ENCODE measurements around the gene PACS2.
"Not testable (repeated sequence)": the region's sequence is repeated elsewhere in the genome, so short reads cannot be mapped to it uniquely, and the experiment has no call there.

PACS2 gene

DNA sequence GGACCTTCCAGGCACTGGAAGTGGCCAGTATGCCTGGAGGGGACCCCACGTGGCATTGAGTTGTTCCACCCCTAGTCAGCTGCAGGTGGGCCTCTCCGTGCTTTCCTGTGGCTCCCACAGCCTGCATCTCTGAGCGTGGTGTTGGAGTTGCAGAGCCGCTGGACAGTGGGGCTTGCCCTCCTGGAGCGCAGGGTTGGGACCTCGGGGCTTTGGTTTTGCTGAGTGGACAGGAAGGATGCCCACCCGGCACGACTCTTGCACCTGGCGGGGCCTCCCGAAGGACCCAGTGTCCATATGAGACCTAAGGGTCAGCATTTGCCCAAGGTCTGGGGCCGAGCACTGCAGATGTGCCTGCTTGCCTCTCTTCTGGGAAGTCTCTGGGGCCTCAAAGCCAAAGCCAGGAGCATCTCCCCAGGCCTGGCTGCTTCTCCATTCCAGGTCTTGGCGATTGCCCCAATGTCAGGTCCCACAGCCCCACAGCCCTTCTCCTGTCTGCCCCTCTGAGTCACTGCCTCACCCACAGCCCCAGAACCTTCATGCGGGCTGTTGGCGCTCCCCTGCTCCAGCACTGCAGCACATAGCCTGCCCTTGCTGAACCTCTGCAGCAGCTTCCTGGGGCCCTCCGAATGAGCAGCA lies 1.5 kb downstream of the PACS2 start:
- DNase-seq (ENCODE audit: low spot score): no peak

DNA sequence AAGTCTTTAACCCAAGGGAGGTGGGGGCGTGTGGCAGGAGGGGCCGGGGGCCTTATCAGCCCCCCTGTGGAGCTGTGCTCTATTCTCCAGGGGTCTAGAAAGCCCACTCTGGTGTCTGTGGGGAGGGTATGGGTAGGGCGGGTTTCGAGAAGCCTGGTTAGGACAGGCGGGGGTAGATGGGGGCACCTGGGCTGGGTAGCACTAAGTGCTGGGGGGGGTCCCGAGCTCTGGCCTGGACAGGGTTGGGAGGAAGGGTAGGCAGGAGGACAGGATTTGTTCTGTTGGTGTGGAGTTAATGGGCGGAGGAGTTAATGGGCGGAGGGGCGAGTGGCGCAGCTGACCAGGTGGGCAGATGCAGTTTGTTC lies 2.0 kb downstream of the PACS2 start:
- DNase-seq (ENCODE audit: low spot score): no peak

DNA sequence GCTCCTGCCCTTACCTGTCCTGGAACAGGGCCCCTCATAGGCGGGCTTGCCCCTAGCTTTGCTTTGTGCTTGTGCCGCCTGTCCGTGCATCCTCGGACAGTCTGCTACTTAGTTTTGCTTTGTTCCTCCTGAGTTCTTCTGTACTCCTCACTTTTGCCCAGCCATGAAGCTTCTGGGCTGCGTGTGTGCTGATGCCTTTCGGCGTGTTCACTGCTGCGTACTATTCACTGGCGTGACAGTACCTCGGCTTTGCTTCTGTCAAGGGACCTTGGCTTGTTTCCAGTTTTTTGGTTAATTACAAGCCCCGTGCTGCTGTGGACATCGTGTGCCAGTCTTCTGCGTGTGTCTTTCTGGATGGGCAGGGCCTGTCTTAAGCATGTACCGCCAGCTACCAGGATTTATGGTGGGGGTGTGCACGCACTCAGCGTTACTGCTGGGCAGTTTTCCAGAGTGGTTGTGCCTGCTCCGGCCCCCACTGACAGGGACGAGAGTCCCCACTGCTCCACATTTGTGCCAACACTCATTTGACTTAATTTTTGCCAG lies 2.5 kb downstream of the PACS2 start:
- no peak for DNase-seq (ENCODE audit: low spot score)

DNA sequence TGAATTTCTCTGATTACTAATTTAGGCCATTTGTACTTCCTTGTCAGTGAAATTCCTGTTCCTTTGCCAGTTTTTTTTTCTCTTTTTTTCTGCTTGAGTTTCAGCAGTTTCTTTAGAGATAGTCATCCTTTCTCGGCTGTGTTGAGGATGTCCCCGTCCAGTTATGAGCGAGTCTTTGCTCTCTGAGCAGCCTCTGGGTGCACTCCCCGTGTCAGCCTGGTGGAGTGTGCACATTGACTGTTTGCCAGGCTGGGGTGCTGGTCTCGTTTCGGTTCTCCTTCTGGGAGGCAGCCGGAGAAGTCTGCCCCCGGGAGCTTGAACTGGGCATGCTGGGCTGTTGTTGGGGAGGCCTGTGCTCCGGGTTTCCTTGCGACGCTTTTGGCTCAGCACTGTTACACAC lies 3.0 kb downstream of the PACS2 start:
- peak; percentile 75 for DNase-seq (ENCODE audit: low spot score)

DNA sequence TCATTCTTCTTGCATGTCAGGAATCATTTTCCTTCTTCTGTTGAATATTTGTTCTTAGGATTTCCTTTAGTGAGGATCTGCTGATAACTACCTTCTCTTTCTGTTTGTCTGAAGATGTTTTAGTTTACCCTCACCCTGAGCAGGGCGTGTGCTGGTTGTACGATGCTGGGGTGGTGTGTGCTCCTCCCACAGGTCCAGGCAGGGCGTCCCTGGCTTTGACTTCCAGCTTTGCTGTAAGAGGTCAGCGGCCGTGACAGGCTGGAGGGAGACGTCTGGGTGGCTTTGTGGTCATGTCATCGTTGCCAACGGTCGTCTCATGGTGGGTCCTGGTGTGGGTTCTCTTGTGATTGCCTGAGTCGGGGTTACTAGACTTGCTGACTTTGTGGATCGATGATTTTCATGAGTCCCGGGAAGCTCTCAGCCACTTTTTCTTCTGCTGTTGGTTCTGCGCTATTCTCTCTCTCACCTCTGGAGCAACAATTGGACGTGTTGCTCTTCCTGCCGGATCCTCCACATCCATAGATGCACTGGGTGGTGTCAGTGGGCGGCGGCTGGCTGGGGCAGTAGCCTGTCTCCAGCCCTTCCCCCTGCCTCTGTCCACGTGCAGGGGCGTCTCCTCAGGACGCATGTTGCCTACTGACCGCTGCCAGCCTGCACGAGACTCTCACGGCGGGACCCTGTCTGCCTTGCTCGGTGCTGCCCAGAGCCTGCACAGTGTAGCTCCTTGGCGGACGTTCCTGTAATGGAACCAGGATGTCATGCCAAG lies 8.4 kb downstream of the PACS2 start:
- no peak for DNase-seq (ENCODE audit: low spot score)

DNA sequence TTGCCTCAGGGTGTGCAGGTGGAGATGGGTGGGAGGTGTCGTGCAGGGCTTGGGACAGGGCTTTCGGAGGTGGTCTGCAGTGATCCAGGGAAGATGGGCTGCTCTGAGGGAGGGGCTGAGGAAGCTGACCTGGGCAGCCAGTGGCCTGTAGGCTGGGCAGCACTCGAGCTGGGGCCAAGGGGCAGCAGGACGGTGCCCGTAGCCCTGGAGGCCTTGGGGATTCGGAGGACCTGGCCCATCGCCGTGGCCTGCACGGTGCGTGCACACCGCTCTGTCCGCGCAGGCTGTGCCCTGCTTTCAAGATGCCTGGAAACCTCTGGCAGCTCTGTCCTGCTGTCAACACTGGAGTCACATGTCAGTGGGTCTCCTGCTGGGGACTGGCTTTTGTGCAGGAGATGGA lies 9.1 kb downstream of the PACS2 start:
- DNase-seq (ENCODE audit: low spot score): no peak

DNA sequence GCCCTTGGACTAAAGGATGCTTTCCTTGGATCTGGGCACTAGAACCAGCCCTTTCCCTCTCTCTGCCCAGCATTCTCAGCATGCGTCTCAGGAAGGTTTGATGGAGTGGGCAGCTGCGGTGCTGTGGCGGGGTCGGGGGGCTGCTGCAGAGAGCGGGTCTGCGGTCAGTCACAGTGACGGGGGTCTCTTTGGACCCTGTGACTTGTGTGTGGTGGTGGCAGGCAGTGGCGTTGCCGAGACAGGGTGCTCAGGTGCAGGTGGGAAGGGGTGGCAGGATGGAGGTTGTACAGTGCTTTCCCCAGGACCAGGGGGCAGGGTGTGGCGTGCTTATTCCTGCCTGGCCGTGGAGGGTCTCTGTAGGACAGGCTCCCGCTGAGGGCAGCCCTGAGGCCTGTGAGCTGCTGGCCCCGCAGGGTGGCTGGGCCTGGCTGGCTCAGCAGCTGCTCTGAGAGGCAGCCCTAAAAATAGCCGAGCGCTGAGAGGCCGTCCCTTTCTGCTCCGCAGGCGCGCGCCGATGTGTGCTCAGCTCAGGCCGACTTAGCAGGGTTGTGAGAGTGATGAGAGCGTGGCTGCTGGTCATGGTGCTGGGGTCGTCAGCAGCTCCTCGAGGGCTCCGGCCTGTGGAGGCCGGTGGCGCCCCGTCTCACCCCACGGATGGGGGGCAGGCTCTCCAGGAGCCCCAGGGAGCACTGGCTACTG lies 9.7 kb downstream of the PACS2 start:
- no peak for DNase-seq (ENCODE audit: low spot score)

DNA sequence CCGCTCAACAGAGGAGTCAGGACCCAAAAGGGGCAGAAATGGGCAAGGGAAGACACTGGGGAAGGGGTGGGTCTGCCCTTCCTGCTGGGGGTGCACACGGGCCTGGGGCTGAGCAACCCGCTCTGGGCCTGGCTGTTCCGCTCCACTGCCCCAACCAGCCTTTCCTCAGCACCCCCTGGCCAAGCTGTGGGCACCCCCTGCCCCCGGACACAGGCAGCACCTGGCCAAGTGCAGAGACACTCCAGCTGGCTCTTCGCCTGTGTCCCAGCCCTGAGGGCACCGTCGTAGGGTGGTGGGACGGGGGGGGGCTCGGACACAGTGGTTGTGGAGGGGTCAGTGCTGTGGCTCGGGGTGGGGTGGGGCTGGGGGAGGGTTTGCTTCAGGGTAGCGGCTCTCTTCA lies 10.3 kb downstream of the PACS2 start:
- no peak for DNase-seq (ENCODE audit: low spot score)

DNA sequence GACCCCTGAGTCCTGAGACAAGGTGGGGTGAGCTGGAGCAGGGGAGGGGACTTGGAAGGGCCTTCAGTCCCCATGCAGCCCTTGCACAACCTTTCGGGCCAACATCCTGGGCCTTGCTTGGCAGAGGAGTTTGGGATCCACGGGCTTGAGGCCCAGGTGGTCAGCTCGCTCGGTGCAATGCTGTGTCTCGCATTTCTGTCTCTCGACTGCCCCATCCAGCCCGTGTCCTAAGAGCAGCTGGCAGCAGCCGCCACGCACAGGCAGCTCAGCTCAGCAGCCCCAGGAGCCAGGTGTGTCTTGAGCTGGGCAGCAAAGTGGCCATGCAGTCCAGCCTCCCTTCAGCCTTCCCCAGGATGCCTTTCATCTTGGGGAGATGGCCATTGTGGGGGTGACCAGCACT lies 10.8 kb downstream of the PACS2 start:
- no peak for DNase-seq (ENCODE audit: low spot score)

DNA sequence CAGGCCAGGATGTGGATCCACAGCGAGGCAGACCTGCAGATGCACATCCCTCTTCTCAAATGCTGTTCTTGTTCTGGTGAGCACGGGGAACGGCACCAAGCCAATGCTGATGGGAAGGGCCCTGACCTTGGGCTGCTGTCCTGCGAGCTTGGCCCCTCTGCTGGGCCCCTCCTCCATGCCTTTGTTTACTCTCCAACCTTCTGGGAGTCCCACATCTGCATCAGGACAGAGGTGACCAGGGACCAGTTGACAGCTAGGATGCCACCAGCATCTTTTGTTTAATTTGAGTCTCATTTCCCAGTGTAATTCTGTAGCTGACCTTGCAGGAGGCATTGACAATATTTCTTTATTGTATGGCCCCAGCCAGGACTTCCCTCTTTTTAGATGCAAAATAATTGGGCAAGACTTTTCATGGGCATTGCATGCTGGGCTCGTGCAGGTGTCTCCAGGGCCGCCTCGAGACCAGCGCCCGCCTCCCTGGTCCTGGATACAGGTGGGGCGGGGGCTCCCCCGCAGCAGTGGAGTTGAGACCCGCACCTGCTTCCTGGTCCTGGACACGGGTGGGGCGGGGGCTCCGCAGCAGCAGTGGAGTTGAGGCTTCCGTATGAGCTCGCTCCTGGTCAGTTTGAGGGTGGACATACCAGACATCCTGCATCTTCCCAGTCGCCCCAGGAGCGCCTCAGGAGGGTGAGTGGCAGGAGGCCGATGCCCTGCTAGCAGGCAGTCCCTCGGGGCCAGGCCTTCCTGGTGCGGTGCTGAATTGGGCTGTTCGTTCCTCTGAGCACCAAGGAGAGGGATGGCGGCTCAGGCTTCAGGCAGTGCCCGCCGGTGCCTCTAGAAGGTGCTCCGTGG lies 11.4 kb downstream of the PACS2 start:
- no peak for DNase-seq (ENCODE audit: low spot score)

DNA sequence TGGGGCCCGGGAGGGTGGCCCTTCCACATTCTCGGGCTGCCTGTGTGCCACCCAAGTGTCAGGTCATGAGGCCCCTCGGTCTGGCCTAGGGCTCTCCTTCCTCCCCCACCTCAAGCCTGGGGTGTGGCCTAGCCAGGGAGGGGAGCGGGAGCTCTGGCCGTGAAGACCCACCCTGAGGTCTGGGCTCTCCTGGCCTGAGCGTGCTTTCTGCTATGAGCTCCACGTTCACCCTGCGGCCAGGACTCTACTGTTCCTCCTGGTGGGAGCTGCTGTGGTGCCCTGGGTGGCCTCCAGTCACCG lies 12.0 kb downstream of the PACS2 start:
- no peak for DNase-seq (ENCODE audit: low spot score)

DNA sequence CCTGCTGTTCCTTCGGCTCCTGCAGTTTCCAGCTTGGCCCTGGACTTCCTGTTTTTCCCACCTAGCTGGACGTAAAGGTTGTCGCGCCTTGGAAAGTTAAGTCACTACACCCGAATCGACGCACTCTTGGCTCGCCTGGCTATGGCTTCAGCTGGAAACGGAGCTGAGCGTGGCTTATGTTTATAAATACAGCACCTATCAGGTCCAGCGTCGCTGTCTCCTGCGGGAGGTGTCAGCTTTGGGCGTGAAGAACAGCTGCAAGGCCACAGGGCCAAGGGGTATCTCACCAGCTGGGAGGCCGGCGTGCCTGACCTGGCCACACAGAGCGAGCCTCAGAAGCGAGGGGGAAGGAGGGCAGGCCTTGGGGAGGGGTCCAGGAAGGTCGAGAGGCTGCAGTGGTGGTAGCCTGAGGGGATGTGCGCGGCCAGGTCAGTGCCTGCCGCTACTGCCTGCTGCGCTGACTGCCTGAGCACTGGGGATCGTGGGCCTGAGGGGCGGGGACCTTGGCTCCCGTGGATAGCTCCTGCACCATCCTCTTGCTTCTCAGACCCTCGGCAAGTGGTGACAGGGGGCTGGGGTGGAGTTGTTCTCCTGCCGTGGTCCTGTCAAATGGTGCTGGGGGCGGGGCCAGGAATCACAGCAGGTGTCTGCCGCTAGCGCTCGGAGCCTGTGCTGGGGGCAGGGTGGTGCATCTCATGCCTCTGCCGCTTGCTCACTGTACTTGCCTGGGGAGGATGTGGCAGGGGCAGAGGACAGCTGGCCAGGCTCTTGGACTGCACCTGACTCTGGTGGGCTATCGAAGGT lies 12.5 kb downstream of the PACS2 start:
- no peak for DNase-seq (ENCODE audit: low spot score)

DNA sequence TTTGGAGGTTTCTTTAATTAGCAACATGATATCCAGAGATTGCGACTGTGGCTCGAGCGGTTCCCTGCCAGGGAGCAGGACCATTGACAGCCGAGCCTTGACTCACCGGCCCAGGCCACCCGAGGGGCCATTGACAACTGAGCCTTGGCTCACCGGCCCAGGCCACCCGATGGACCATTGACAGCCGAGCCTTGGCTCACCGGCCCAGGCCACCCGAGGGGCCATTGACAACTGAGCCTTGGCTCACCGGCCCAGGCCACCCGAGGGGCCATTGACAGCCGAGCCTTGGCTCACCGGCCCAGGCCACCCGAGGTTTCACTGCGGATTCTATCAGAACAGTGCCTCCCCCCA lies 13.1 kb downstream of the PACS2 start:
- DNase-seq (ENCODE audit: low spot score): not testable (repeated sequence)

DNA sequence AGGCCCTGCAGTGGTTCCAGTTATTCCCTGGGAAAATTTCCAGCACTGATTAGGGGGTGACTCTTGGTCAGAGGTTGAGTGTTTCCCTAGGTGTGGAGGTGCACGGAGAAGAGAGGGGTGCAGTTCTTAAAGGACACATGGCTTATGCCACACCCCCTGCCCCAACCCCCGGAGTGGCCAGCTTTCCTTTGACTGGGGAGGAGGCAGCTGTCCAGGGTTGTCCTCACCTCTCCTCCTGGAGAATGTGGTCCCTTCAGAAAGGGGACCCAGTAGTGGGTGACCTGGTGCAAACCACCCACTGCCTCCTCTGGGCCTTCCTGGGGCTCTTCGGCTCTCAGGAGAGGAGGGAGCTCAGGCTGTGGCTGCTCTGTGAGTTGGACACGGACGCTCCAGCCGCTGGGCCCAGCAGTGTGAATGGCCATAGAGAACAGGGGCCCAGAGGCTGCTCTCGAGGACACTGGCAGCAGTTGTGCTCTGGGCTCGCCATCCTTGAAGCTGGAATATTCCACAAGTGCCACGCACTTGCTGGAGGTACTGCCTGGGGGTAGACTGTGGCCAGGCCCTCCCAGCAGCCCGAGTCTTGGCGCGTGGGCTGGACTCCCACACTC lies 13.6 kb downstream of the PACS2 start:
- DNase-seq (ENCODE audit: low spot score): no peak

DNA sequence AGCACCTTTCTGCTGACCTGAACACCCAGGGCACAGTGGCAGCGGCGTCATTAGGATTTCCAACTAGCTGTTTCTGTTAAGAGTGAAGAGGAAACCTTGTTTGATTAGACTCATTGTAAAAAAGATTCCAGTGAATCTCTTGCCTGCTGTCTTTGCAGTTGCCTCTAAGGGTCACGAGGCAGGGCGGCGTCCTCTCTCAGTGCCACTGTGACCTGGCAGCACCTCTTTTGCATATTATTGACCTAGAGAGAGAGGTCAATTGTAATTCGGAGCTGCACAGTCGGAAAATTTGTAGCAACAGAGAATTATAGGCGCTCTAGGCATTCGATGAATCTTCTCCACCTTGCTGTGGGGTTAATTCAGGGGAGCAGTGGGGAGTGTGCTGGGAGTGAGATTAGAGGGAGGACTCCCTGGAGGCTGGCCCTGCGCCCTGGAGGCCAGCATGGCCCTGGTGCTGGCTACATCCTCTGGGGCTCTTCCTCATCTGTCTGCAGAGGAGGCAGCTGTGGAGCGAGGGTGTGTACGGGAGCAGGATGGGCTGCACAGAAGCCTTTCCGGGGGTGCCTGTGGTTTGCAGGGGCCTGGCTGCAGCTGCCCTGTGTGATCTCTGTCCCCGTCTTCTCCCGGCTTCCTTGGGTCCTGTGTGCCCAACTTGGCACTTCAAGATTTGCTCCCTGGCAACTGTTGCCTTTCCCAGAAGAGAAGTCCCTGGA lies 14.3 kb downstream of the PACS2 start:
- no peak for DNase-seq (ENCODE audit: low spot score)

DNA sequence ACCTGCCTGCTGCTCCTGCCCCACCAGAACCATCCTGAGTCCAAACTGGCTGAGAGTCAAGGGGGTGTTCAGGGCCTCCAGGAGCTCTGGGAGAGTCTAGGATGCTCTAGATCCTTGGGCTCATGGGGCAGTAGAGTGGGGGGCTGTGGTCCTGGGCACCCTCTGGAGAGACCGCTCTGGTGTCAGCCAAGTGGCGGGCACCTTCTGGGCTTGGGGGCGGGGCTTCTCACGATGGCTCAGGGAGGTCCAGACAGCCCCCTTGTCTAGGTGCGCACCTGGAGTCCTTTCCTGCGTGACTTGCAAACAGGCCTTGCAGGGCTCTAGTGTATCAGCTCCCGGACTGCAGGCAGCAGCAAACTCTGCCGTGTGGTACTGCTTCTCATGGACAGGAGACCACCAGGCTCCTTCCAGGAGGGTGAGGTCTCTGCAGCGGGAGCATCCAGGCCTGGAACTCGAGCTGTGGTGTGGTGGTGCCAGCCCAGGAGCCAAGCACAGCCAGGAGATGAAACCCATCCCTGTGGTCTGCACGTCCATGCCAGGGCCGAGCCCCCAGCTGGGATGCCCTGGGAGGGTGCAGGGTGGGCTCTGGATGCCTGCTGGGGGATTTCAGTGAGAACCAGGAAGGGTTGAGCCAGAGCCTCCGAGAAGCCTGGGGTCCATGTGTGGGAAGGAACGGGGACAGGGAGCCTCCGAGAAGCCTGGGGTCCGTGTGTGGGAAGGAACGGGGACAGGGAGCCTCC lies 15.0 kb downstream of the PACS2 start:
- no peak for DNase-seq (ENCODE audit: low spot score)

DNA sequence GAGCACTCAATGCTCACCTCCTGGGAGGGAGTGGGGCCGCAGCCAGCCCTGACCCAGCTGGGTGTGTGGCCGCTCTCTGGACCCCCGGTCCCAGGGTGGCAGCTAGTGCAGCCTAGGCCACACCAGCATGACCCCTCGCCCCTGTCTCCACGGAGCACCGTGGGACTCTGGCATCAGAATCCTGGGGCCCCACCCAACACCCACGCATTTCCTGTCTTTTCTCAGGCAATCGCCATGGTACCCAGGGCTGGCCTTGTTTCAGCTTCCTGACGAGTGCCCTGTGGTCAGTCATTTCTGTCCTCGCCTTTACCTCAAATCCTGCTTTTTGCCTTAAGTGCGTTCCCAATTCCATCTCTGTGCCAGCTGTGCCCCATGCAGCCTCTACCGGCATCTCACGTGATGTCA lies 15.9 kb downstream of the PACS2 start:
- DNase-seq (ENCODE audit: low spot score): no peak

DNA sequence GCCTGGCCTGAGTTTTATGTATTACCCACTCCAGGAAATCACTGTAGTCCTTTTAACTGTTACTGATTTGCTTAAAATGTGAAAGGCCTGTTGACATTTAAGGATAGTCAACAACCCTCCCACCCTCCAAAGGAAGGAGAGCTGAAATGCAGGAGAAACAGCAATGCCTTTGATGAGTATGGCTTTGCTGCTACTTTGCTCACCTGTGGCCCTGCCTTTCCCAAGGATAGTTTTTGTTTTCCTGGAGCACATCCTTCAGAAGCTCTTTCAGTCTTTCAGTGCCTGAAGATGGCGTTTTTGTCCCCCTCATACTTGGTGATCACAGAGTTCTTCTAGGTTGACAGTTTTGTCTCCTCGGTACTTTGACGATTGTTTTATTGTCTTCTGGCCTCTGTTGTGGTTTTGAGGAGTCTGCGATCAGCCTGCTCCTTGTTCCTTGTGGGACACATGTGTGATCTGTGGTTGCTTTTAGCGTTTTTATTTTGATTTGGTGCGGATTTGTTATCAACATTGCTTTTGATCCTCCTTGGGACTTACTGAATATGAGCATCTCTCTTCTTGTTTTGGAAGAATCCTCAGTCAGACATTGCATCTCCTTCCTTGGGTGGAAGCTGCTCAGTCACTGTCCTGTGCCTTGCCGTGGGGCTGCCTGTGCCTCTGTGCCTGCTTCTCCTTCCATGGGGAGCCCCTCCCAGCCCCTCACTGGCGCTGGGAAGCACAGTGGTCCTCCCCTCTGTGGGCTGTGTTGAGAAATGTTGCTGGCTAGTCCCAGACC lies 17.2 kb downstream of the PACS2 start:
- DNase-seq (ENCODE audit: low spot score): no peak

DNA sequence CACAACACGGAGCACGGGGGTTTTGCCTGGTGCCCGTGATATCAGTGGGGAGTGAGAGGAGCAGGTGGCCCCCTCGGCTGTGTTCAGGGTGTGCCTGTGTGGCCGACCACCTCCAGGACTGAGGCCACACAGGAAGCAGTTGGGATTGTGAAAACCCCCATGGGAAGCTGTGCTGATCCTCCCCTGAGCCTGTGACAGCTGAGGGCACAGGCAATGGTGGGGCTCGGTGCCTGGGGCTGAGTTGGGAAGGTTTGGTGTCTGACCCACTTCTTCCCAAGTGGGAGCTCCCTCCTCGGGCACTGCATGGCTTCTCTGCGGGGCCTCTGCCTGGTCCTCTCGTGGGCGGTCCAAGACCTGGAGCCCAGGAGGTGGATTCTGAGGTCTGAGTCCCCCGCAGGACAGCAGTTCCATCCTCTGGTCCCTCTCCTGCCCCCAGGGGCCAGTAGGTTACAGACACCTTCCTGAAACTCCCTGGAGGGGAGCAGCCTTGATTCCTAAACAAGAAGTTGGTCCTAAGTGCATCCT lies 17.9 kb downstream of the PACS2 start:
- DNase-seq (ENCODE audit: low spot score): no peak

Measured in pons (tissue), 1 donor.